ENCODE measurements around the gene POLRMT. TPM values are rescaled to one million over a fixed set of nuclear protein-coding genes. Genes with fewer than 3 reads are reported as not detected.

The POLRMT gene
- total and polyA plus RNA-seq, 2 experiments from 2014 or later, result 98.0 to 148 TPM

- no peak overlapping the region for H3K4me2 ChIP-seq
- no peaks in the 10 kb centered on the region; the same call in 1 of the 2 replicates for H3K36me3 ChIP-seq (ENCODE audit: insufficient read depth)
These were observed 50.7 kb downstream of the POLRMT start for GRCh38 chr19:582497-583197.

GRCh38 chr19:581399-582111, 51.8 kb downstream of the POLRMT start:
- DNase-seq (ENCODE audit: low spot score) (no peak), ATAC-seq (no peak)
- Mint-ChIP-seq H3K9me3 (no peaks in the 10 kb centered on the region), H3K27me3 (ENCODE audit: insufficient read depth, low read depth, poor library complexity) (peaks cover 22% of the 10 kb centered on the region), H3K4me1 (peaks cover 8% of the 10 kb centered on the region; the same call in 2 of the 3 replicates), H3K4me3 (no peak overlapping the region), H3K36me3 (ENCODE audit: low read depth) (peaks cover 24% of the 10 kb centered on the region), H3K27ac (no peak overlapping the region)
- H2AFZ ChIP-seq, result no peak overlapping the region
- peaks cover 20% of the 10 kb centered on the region for H3F3A ChIP-seq (replicated peaks; ENCODE audit: low read depth)
- no peak overlapping the region for H3K4me3 ChIP-seq
- peak overlapping the region; percentile 26; the same call in 1 of the 2 replicates for H3K27ac ChIP-seq (ENCODE audit: low read depth)
- peaks cover 34% of the 10 kb centered on the region for H4K20me1 ChIP-seq (replicated peaks; ENCODE audit: insufficient read depth)
- peaks cover 38% of the 10 kb centered on the region for H3K79me2 ChIP-seq (replicated peaks; ENCODE audit: insufficient read depth)
- H3K4me1 ChIP-seq (ENCODE audit: insufficient read depth), result no peaks in the 10 kb centered on the region
- H3K4me2 ChIP-seq, result no peak overlapping the region
- no peaks in the 10 kb centered on the region for H3K9me2 ChIP-seq (ENCODE audit: insufficient read depth)
- H3K27me3 ChIP-seq (ENCODE audit: insufficient read depth), result no peaks in the 10 kb centered on the region
- TF ChIP-seq ZNF114 (CRISPR knock-in tag; IDR thresholded peaks at IDR 0.05), result no peak
- TF ChIP-seq EZH2phosphoT487 (IDR thresholded peaks at IDR 0.05; ENCODE audit: unreplicated experiment), result no peak
- TF ChIP-seq, protein P1, sequence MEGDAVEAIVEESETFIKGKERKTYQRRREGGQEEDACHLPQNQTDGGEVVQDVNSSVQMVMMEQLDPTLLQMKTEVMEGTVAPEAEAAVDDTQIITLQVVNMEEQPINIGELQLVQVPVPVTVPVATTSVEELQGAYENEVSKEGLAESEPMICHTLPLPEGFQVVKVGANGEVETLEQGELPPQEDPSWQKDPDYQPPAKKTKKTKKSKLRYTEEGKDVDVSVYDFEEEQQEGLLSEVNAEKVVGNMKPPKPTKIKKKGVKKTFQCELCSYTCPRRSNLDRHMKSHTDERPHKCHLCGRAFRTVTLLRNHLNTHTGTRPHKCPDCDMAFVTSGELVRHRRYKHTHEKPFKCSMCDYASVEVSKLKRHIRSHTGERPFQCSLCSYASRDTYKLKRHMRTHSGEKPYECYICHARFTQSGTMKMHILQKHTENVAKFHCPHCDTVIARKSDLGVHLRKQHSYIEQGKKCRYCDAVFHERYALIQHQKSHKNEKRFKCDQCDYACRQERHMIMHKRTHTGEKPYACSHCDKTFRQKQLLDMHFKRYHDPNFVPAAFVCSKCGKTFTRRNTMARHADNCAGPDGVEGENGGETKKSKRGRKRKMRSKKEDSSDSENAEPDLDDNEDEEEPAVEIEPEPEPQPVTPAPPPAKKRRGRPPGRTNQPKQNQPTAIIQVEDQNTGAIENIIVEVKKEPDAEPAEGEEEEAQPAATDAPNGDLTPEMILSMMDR (conservative IDR thresholded peaks at IDR 0.05; ENCODE audit: low read depth in 2 of 2), result no peak
- no peak for TF ChIP-seq STAT1 (IDR thresholded peaks at IDR 0.05; ENCODE audit: unreplicated experiment)
- no peaks in the 10 kb centered on the region; the same call in 1 of the 2 replicates for H3K36me3 ChIP-seq (ENCODE audit: insufficient read depth)

More at GRCh38 chr19:582497-583197, 50.7 kb downstream of the POLRMT start:
- peaks cover 20% of the 10 kb centered on the region for H3K27me3 Mint-ChIP-seq (ENCODE audit: insufficient read depth, low read depth, poor library complexity)
- TF ChIP-seq, protein P2, sequence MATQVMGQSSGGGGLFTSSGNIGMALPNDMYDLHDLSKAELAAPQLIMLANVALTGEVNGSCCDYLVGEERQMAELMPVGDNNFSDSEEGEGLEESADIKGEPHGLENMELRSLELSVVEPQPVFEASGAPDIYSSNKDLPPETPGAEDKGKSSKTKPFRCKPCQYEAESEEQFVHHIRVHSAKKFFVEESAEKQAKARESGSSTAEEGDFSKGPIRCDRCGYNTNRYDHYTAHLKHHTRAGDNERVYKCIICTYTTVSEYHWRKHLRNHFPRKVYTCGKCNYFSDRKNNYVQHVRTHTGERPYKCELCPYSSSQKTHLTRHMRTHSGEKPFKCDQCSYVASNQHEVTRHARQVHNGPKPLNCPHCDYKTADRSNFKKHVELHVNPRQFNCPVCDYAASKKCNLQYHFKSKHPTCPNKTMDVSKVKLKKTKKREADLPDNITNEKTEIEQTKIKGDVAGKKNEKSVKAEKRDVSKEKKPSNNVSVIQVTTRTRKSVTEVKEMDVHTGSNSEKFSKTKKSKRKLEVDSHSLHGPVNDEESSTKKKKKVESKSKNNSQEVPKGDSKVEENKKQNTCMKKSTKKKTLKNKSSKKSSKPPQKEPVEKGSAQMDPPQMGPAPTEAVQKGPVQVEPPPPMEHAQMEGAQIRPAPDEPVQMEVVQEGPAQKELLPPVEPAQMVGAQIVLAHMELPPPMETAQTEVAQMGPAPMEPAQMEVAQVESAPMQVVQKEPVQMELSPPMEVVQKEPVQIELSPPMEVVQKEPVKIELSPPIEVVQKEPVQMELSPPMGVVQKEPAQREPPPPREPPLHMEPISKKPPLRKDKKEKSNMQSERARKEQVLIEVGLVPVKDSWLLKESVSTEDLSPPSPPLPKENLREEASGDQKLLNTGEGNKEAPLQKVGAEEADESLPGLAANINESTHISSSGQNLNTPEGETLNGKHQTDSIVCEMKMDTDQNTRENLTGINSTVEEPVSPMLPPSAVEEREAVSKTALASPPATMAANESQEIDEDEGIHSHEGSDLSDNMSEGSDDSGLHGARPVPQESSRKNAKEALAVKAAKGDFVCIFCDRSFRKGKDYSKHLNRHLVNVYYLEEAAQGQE (IDR thresholded peaks at IDR 0.05; ENCODE audit: unreplicated experiment), result no peak
- no peak for TF ChIP-seq POLR2AphosphoS5 (IDR thresholded peaks at IDR 0.05; ENCODE audit: low read depth)
- no peak for TF ChIP-seq EZH2 (IDR thresholded peaks at IDR 0.05; ENCODE audit: low read depth, unreplicated experiment)
- no peak for TF ChIP-seq ETS1 (IDR thresholded peaks at IDR 0.05)
- no peak for TF ChIP-seq NANOG (IDR thresholded peaks at IDR 0.05; ENCODE audit: borderline replicate concordance)
- TF ChIP-seq CREB1 (CRISPR knock-in tag; IDR thresholded peaks at IDR 0.05; ENCODE audit: low read depth), result no peak
- Histone ChIP-seq H3K27ac (ENCODE audit: low read depth) (no peak overlapping the region; the same call in 1 of the 2 replicates), H3K79me2 (replicated peaks; ENCODE audit: insufficient read depth) (peaks cover 27% of the 10 kb centered on the region), H2AFZ (no peak overlapping the region), H3K9me2 (ENCODE audit: insufficient read depth) (no peaks in the 10 kb centered on the region), H4K20me1 (replicated peaks; ENCODE audit: insufficient read depth) (peaks cover 24% of the 10 kb centered on the region), H3K27me3 (ENCODE audit: insufficient read depth) (no peaks in the 10 kb centered on the region), H3K4me3 (no peak overlapping the region), H3K4me1 (ENCODE audit: insufficient read depth) (no peaks in the 10 kb centered on the region), H3F3A (replicated peaks; ENCODE audit: low read depth) (peaks cover 20% of the 10 kb centered on the region)
- H3K9me3 Mint-ChIP-seq, result no peaks in the 10 kb centered on the region
- no peak overlapping the region for H3K4me3 Mint-ChIP-seq
- H3K27ac Mint-ChIP-seq, result no peak overlapping the region
- H3K36me3 Mint-ChIP-seq (ENCODE audit: low read depth), result peaks cover 20% of the 10 kb centered on the region
- H3K4me1 Mint-ChIP-seq, result peaks cover 5% of the 10 kb centered on the region; the same call in 2 of the 3 replicates
- DNase-seq (ENCODE audit: low spot score) (peak; percentile 39), ATAC-seq (no peak)
